Measurements from ENCODE around the gene COG8.

The COG8 gene

DNA sequence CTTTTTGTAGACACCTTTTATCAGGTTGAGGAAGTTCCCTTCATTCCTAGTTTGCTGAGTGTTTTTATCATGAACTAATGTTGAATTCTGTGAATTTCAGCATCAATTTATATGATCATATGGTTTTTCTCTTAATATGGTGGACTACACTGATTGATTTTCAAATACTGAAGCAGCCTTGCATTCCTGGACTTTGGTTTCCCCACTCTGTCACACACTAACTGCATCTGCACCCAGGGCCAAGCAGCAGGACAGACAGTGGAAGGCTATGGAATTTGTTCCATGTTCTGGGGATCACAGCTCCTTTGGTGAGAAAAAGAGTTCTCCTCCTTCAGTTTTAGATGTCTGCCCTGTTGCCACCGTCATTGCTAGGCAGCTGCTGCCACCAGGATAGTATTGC lies 38.7 kb upstream of the COG8 start:
- CTCF ChIA-PET = no interaction called here
- H3K27ac ChIP-seq = no peak overlapping the region
- TF ChIP-seq, protein P1, sequence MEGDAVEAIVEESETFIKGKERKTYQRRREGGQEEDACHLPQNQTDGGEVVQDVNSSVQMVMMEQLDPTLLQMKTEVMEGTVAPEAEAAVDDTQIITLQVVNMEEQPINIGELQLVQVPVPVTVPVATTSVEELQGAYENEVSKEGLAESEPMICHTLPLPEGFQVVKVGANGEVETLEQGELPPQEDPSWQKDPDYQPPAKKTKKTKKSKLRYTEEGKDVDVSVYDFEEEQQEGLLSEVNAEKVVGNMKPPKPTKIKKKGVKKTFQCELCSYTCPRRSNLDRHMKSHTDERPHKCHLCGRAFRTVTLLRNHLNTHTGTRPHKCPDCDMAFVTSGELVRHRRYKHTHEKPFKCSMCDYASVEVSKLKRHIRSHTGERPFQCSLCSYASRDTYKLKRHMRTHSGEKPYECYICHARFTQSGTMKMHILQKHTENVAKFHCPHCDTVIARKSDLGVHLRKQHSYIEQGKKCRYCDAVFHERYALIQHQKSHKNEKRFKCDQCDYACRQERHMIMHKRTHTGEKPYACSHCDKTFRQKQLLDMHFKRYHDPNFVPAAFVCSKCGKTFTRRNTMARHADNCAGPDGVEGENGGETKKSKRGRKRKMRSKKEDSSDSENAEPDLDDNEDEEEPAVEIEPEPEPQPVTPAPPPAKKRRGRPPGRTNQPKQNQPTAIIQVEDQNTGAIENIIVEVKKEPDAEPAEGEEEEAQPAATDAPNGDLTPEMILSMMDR (conservative IDR thresholded peaks at IDR 0.05; ENCODE audit: low read depth) = no peak
- POLR2A ChIA-PET (ENCODE audit: low non-redundant PET) = no interaction called here
- DNase-seq (ENCODE audit: low spot score) = no peak

DNA sequence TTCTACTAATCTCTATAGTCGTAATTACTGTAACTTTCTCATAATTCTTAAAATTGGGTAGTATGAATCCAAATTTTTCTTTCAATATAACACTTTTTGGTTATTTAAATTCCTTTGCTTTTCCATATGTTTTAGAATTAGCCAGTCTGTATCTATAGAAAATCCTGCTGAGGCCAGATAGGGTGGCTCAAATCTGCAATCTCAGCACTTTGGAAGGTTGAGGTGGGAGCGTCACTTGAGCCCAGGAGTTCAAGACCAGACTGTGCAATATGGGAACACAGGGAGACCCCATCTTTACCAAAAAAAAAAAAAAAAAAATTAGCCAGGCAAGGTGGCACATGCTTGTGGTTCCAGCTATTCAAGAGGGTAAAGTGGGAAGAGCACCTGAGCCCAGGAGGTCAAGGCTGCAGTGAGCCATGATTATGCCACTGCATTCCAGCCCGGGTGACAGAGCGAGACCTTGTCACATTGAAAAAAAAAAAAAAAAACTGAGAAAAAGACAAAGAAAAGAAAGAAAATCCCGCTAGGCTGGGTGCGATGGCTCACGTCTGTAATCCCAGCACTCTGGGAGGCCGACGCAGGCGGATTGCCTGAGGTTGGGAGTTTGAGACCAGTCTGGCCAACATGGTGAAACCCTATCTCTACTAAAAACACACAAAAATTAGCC lies 37.2 kb upstream of the COG8 start:
- ChIA-PET CTCF (no interaction called here), POLR2A (ENCODE audit: low non-redundant PET) (no interaction called here)
- H3K27ac ChIP-seq = no peak overlapping the region
- DNase-seq (ENCODE audit: low spot score) = no peak
- TF ChIP-seq, protein P1 (conservative IDR thresholded peaks at IDR 0.05; ENCODE audit: low read depth) = no peak

GRCh38 chr16:69373019-69373418 lies 33.7 kb upstream of the COG8 start:
- TF ChIP-seq, protein P1 (conservative IDR thresholded peaks at IDR 0.05; ENCODE audit: low read depth) = no peak
- CTCF ChIA-PET = no interaction called here
- no peak for DNase-seq (ENCODE audit: low spot score)
- POLR2A ChIA-PET (ENCODE audit: low non-redundant PET) = no interaction called here
- H3K27ac ChIP-seq = no peak overlapping the region

- CTCF ChIA-PET = no interaction called here
- TF ChIP-seq, protein P1 (conservative IDR thresholded peaks at IDR 0.05; ENCODE audit: low read depth) = no peak
Measured at GRCh38 chr16:69371564-69371963, 32.2 kb upstream of the COG8 start.

DNA sequence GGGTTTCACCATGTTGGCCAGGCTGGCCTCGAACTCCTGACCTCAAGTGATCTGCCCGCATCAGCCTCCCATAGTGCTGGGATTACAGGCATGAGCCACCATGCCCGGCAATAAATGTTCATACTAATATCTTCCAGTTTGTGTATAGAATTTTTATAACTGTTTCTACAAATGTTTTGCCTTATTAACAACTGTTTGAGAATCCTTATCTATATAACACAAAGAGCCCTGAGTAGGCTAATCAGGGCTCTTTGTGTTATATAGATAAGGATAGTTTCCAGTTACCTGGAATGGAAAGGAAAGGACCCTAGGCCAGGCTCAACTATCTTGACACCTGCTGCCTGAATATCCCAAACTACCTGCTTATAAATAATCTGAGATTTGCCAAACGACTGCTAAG lies 29.5 kb upstream of the COG8 start:
- DNase-seq (ENCODE audit: low spot score) = no peak
- CTCF ChIA-PET = no interaction called here
- TF ChIP-seq, protein P1 (conservative IDR thresholded peaks at IDR 0.05; ENCODE audit: low read depth) = no peak
- POLR2A ChIA-PET (ENCODE audit: low non-redundant PET) = no interaction called here
- H3K27ac ChIP-seq = no peak overlapping the region

More at GRCh38 chr16:69371564-69371963, 32.2 kb upstream of the COG8 start:
- POLR2A ChIA-PET (ENCODE audit: low non-redundant PET) = no interaction called here
- no peak for DNase-seq (ENCODE audit: low spot score)
- H3K27ac ChIP-seq = no peak overlapping the region

DNA sequence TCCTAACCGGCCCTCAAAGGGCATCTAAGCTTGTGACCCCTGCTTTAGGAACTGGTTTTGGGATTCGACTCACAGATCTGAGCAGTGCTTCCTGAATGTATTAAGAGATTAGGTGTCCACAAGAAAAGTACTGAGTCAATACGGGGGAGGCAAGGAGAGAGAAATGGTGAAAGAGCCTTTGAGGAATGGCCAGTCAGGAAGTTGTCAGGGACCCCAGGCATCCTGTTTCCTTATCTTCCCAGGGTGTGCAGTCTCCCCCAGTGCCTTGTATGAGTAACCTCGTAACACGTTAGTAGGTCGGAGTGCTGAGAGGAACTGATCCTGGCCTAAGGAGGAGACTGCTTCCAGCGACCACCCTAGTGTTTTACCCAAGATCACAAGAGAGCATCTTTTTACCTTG lies 28.6 kb upstream of the COG8 start:
- TF ChIP-seq, protein P1 (conservative IDR thresholded peaks at IDR 0.05; ENCODE audit: low read depth) = no peak
- H3K27ac ChIP-seq = no peak overlapping the region
- POLR2A ChIA-PET (ENCODE audit: low non-redundant PET) = no interaction called here
- no peak for DNase-seq (ENCODE audit: low spot score)
- CTCF ChIA-PET = no interaction called here
